ENCODE results near the gene RSPO1. TPM values are rescaled to one million over a fixed set of nuclear protein-coding genes. Genes with fewer than 3 reads are reported as not detected.

Gene RSPO1
- total and polyA plus RNA-seq, 4 donors = 0.06 to 0.14 (median 0.08) TPM; not detected in 1

DNA sequence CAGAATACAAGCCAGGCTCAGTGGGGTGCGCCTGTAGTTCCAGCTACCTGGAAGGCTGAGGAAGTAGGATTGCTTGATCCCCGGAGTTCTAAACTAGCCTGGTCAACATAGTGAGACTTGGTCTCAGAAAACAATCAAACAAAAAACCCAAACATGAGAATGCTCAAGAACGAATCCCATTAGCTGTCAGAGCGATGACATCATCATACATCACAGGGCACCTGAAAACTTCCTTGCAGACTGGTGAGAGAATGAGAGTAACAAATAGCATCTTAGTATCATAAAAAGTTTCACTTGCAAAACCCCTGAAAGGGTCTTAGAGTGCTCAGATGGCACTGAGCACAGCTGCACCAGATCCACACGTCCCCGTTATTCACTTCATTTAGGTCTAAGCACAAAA lies 36.6 kb upstream of the RSPO1 start:
- H3K36me3 ChIP-seq (ENCODE audit: control insufficient read depth in 4 of 4, insufficient read depth in 3 of 4, low read depth in 1 of 4, low read length in 3 of 4) = no peaks in the 10 kb centered on the region
- H3K27ac ChIP-seq (ENCODE audit: low read depth in 1 of 2, low read length in 2 of 2) = no peak overlapping the region
- DNase-seq (ENCODE audit: low spot score) = no peak
- H3K9me3 ChIP-seq (ENCODE audit: control insufficient read depth in 4 of 4, low read length in 3 of 4) = no peaks in the 10 kb centered on the region
- no peak overlapping the region for H3K4me3 ChIP-seq (ENCODE audit: low read depth in 1 of 3, low read length in 3 of 3)
- 71% methylated on average over 6 of the region's 6 CpGs for WGBS
- TF ChIP-seq, protein P1, sequence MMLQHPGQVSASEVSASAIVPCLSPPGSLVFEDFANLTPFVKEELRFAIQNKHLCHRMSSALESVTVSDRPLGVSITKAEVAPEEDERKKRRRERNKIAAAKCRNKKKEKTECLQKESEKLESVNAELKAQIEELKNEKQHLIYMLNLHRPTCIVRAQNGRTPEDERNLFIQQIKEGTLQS (IDR thresholded peaks at IDR 0.05) = no peak
- TF ChIP-seq FOXA1 (IDR thresholded peaks at IDR 0.05) (no peak), RAD21 (IDR thresholded peaks at IDR 0.05) (no peak), HNF4G (IDR thresholded peaks at IDR 0.05) (no peak), JUND (IDR thresholded peaks at IDR 0.05) (no peak), TAF1 (conservative IDR thresholded peaks at IDR 0.05) (no peak), SP1 (IDR thresholded peaks at IDR 0.05) (no peak), EGR1 (IDR thresholded peaks at IDR 0.05; ENCODE audit: low read depth in 2 of 2) (no peak), HNF4A (conservative IDR thresholded peaks at IDR 0.05) (no peak), GABPA (IDR thresholded peaks at IDR 0.05 in 1 of 2, conservative IDR thresholded peaks at IDR 0.05 in 1 of 2) (no peak), FOXA2 (IDR thresholded peaks at IDR 0.05) (no peak), NR2F2 (IDR thresholded peaks at IDR 0.05) (no peak), RXRA (IDR thresholded peaks at IDR 0.05) (no peak), YY1 (IDR thresholded peaks at IDR 0.05) (no peak)
- TF ChIP-seq, protein P2, sequence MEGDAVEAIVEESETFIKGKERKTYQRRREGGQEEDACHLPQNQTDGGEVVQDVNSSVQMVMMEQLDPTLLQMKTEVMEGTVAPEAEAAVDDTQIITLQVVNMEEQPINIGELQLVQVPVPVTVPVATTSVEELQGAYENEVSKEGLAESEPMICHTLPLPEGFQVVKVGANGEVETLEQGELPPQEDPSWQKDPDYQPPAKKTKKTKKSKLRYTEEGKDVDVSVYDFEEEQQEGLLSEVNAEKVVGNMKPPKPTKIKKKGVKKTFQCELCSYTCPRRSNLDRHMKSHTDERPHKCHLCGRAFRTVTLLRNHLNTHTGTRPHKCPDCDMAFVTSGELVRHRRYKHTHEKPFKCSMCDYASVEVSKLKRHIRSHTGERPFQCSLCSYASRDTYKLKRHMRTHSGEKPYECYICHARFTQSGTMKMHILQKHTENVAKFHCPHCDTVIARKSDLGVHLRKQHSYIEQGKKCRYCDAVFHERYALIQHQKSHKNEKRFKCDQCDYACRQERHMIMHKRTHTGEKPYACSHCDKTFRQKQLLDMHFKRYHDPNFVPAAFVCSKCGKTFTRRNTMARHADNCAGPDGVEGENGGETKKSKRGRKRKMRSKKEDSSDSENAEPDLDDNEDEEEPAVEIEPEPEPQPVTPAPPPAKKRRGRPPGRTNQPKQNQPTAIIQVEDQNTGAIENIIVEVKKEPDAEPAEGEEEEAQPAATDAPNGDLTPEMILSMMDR (IDR thresholded peaks at IDR 0.05; ENCODE audit: low read depth, low read length, missing input control) = no peak
- TF ChIP-seq, protein P3, sequence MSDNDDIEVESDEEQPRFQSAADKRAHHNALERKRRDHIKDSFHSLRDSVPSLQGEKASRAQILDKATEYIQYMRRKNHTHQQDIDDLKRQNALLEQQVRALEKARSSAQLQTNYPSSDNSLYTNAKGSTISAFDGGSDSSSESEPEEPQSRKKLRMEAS (IDR thresholded peaks at IDR 0.05) = no peak
- TF ChIP-seq, protein P4, sequence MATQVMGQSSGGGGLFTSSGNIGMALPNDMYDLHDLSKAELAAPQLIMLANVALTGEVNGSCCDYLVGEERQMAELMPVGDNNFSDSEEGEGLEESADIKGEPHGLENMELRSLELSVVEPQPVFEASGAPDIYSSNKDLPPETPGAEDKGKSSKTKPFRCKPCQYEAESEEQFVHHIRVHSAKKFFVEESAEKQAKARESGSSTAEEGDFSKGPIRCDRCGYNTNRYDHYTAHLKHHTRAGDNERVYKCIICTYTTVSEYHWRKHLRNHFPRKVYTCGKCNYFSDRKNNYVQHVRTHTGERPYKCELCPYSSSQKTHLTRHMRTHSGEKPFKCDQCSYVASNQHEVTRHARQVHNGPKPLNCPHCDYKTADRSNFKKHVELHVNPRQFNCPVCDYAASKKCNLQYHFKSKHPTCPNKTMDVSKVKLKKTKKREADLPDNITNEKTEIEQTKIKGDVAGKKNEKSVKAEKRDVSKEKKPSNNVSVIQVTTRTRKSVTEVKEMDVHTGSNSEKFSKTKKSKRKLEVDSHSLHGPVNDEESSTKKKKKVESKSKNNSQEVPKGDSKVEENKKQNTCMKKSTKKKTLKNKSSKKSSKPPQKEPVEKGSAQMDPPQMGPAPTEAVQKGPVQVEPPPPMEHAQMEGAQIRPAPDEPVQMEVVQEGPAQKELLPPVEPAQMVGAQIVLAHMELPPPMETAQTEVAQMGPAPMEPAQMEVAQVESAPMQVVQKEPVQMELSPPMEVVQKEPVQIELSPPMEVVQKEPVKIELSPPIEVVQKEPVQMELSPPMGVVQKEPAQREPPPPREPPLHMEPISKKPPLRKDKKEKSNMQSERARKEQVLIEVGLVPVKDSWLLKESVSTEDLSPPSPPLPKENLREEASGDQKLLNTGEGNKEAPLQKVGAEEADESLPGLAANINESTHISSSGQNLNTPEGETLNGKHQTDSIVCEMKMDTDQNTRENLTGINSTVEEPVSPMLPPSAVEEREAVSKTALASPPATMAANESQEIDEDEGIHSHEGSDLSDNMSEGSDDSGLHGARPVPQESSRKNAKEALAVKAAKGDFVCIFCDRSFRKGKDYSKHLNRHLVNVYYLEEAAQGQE (IDR thresholded peaks at IDR 0.05) = no peak
- TF ChIP-seq, protein P5, sequence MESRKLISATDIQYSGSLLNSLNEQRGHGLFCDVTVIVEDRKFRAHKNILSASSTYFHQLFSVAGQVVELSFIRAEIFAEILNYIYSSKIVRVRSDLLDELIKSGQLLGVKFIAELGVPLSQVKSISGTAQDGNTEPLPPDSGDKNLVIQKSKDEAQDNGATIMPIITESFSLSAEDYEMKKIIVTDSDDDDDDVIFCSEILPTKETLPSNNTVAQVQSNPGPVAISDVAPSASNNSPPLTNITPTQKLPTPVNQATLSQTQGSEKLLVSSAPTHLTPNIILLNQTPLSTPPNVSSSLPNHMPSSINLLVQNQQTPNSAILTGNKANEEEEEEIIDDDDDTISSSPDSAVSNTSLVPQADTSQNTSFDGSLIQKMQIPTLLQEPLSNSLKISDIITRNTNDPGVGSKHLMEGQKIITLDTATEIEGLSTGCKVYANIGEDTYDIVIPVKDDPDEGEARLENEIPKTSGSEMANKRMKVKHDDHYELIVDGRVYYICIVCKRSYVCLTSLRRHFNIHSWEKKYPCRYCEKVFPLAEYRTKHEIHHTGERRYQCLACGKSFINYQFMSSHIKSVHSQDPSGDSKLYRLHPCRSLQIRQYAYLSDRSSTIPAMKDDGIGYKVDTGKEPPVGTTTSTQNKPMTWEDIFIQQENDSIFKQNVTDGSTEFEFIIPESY (IDR thresholded peaks at IDR 0.05) = no peak
- H3K4me1 ChIP-seq (ENCODE audit: control insufficient read depth in 4 of 4, insufficient read depth in 4 of 4, low read length in 3 of 4) = no peaks in the 10 kb centered on the region
- H3K9ac ChIP-seq (ENCODE audit: low read depth in 1 of 2, low read length in 2 of 2) = no peak overlapping the region
- peaks cover 0 to 5% (median 0%) of the 10 kb centered on the region in 4 donors for H3K27me3 ChIP-seq (ENCODE audit: control insufficient read depth in 4 of 4, insufficient read depth in 4 of 4, low read length in 3 of 4)

All from liver (tissue), 9 donors.